ENCODE results near the gene DICER1.

The DICER1 gene

DNA sequence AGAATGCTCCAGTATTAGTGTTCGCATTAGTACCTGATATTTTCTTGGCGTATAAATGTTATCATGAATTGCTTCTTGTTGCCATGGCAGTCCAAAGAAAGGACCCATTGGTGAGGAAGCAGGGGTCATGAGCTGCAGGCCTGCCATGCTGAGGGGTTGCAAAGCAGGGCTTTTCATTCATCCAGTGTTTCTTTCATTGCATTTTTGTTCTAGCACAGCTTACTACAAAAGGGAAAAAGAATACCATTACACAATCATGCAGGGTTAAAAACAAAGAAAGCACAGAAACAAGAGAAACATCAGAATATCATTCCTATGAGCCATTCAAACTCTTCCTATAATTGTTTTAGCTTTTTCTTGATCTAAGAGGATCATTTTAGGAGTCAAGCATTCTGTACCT is 24.0 kb downstream of the DICER1 start:
- no peaks in the 10 kb centered on the region for H3K36me3 ChIP-seq (ENCODE audit: insufficient read depth, low read length)
- H3K9ac ChIP-seq (ENCODE audit: low read depth, low read length): no peak overlapping the region
- peaks cover 8% of the 10 kb centered on the region; the same call in 1 of the 2 replicates for H3K4me1 ChIP-seq (ENCODE audit: insufficient read depth, low read length)
- no peaks in the 10 kb centered on the region for H3K9me3 ChIP-seq (ENCODE audit: control insufficient read depth, insufficient read depth, low read length)

GRCh38 chr14:95132760-95133159 is 24.6 kb downstream of the DICER1 start:
- Histone ChIP-seq H3K4me1 (ENCODE audit: insufficient read depth, low read length) (peaks cover 3% of the 10 kb centered on the region; the same call in 1 of the 2 replicates), H3K9me3 (ENCODE audit: control insufficient read depth, insufficient read depth, low read length) (no peaks in the 10 kb centered on the region), H3K9ac (ENCODE audit: low read depth, low read length) (no peak overlapping the region), H3K36me3 (ENCODE audit: insufficient read depth, low read length) (no peaks in the 10 kb centered on the region)

DNA sequence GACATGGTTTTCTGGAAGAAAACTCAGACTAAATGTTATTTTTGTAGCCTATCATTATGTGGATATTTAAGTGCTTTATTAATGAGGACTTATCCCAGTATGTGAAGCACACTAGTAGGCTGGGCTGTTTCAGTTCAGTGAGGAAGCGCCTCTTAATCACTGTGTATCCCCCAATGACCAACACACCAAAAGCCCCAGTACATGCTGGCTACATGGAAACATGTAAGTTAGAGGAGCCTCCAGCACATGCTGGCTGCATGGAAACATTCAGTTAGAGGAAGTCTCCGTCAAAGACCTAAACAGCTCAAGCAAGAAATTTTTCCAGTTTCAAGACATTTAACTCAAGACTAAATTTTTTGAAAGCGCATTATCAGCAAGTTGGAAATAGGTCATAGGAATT is 26.8 kb downstream of the DICER1 start:
- Histone ChIP-seq H3K4me1 (ENCODE audit: insufficient read depth, low read length) (peaks cover 5% of the 10 kb centered on the region; the same call in 1 of the 2 replicates), H3K9me3 (ENCODE audit: control insufficient read depth, insufficient read depth, low read length) (no peaks in the 10 kb centered on the region), H3K36me3 (ENCODE audit: insufficient read depth, low read length) (0 out of 2 replicates have a peak, but pooled peaks cover 2% of the 10 kb centered on the region), H3K9ac (ENCODE audit: low read depth, low read length) (no peak overlapping the region)

GRCh38 chr14:95128140-95128539 is 29.2 kb downstream of the DICER1 start:
- Histone ChIP-seq H3K9ac (ENCODE audit: low read depth, low read length) (no peak overlapping the region), H3K4me1 (ENCODE audit: insufficient read depth, low read length) (peaks cover 5% of the 10 kb centered on the region; the same call in 1 of the 2 replicates), H3K36me3 (ENCODE audit: insufficient read depth, low read length) (peaks cover 10% of the 10 kb centered on the region), H3K9me3 (ENCODE audit: control insufficient read depth, insufficient read depth, low read length) (no peaks in the 10 kb centered on the region)

DNA sequence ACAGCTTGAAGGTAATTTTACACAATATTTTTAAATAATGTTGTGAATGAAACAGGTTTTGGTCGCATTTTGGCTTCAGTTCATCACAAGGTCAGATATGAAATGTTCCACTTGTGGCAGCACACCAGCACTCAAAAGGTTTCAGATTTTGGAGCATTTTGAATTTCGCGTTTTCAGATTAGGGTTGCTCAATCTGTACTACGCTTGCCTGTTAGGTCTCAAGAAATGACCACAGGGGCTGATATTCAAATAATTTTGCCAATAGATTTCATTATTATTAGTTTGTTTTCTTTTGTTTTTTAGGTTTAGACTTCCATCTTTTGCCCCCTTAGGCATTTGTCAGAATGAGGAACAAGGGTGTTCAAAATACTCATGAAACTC is 29.8 kb downstream of the DICER1 start:
- H3K9ac ChIP-seq (ENCODE audit: low read depth, low read length): no peak overlapping the region
- peaks cover 10% of the 10 kb centered on the region for H3K36me3 ChIP-seq (ENCODE audit: insufficient read depth, low read length)
- no peaks in the 10 kb centered on the region for H3K9me3 ChIP-seq (ENCODE audit: control insufficient read depth, insufficient read depth, low read length)
- H3K4me1 ChIP-seq (ENCODE audit: insufficient read depth, low read length): peaks cover 5% of the 10 kb centered on the region; the same call in 1 of the 2 replicates

GRCh38 chr14:95126906-95127530 is 30.3 kb downstream of the DICER1 start:
- Histone ChIP-seq H3K4me1 (ENCODE audit: insufficient read depth, low read length) (peaks cover 5% of the 10 kb centered on the region; the same call in 1 of the 2 replicates), H3K36me3 (ENCODE audit: insufficient read depth, low read length) (peaks cover 10% of the 10 kb centered on the region), H3K9ac (ENCODE audit: low read depth, low read length) (no peak overlapping the region), H3K9me3 (ENCODE audit: control insufficient read depth, insufficient read depth, low read length) (no peaks in the 10 kb centered on the region)

DNA sequence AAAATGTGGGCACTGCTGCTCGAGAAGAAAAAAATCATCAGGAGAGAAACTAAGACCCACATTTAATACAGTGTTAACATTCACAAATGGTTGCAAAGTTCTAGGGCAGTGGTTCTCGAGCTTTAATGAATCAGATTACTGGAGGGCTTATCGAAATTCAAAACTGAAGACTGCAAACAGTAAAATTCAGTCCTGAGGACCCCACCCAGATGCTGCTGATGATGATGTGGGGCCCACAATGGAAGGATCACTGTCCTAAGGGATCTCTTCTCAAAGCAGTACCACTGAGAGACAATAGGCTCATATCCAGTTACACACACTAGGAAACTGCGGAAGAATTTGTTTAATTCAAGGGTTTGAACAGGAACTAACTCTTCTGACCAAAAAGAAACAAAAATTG is 31.4 kb downstream of the DICER1 start:
- Histone ChIP-seq H3K9me3 (ENCODE audit: control insufficient read depth, insufficient read depth, low read length) (no peaks in the 10 kb centered on the region), H3K36me3 (ENCODE audit: insufficient read depth, low read length) (peaks cover 10% of the 10 kb centered on the region), H3K4me1 (ENCODE audit: insufficient read depth, low read length) (peaks cover 5% of the 10 kb centered on the region; the same call in 1 of the 2 replicates), H3K9ac (ENCODE audit: low read depth, low read length) (no peak overlapping the region)

GRCh38 chr14:95125221-95125620 is 32.1 kb downstream of the DICER1 start:
- Histone ChIP-seq H3K36me3 (ENCODE audit: insufficient read depth, low read length) (peaks cover 10% of the 10 kb centered on the region), H3K4me1 (ENCODE audit: insufficient read depth, low read length) (peaks cover 5% of the 10 kb centered on the region; the same call in 1 of the 2 replicates), H3K9me3 (ENCODE audit: control insufficient read depth, insufficient read depth, low read length) (no peaks in the 10 kb centered on the region), H3K9ac (ENCODE audit: low read depth, low read length) (no peak overlapping the region)

DNA sequence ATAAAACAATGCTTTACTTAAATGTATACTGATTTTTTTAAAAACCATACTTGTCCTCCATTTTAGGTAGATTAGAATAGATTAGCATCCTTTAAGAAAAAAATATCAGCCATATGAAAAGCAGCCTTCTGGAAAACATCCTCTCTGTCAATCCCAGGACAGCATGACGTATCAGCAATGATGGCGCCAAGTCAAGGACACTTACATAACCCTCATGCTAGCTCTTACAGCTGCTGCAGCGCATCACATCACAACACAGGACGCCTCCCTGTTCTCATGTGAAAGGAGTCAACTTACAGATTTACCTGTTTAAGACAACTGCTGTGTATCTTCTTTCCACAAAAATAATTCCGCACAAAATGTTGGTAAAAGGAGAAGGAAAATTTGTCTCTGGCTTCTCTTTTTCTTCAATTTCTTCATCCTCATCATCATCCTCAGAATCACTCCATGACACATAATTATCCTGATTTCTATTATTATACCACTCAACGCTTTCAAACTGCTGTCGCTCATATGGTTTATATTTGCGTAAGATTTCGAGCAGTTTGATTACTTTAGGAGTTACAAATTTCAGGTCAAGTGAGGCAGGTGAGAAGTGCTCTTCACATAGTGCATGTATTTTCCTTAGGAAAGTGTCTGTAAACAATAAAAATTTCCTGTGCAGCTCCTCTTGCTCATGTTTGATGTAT is 33.3 kb downstream of the DICER1 start:
- peaks cover 5% of the 10 kb centered on the region; the same call in 1 of the 2 replicates for H3K4me1 ChIP-seq (ENCODE audit: insufficient read depth, low read length)

DNA sequence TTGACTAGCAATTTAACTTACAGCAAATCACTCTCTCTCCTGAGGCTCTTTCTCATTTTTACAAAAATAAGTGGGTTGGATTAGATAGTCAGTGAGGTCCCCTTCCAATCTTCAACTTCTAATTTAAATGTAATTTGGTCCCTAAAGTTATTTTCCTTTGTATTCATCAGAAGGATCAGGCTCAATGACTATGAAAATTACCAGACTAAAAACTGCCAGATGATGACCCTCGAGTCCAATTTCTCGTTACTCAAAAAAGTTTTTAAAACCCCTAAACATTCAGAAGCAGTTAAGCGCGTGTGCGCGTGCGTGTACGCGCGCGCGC is 34.7 kb downstream of the DICER1 start:
- Histone ChIP-seq H3K36me3 (ENCODE audit: insufficient read depth, low read length) (peaks cover 10% of the 10 kb centered on the region), H3K4me1 (ENCODE audit: insufficient read depth, low read length) (peaks cover 9% of the 10 kb centered on the region; the same call in 1 of the 2 replicates)

More for the DNA sequence above, 33.3 kb downstream of the DICER1 start:
- Histone ChIP-seq H3K9ac (ENCODE audit: low read depth, low read length) (no peak overlapping the region), H3K36me3 (ENCODE audit: insufficient read depth, low read length) (peaks cover 10% of the 10 kb centered on the region), H3K9me3 (ENCODE audit: control insufficient read depth, insufficient read depth, low read length) (no peaks in the 10 kb centered on the region)

GRCh38 chr14:95121911-95122620 is 35.3 kb downstream of the DICER1 start:
- peaks cover 9% of the 10 kb centered on the region; the same call in 1 of the 2 replicates for H3K4me1 ChIP-seq (ENCODE audit: insufficient read depth, low read length)
- no peaks in the 10 kb centered on the region for H3K9me3 ChIP-seq (ENCODE audit: control insufficient read depth, insufficient read depth, low read length)
- H3K9ac ChIP-seq (ENCODE audit: low read depth, low read length): no peak overlapping the region
- H3K36me3 ChIP-seq (ENCODE audit: insufficient read depth, low read length): peaks cover 10% of the 10 kb centered on the region

More for the DNA sequence above, 34.7 kb downstream of the DICER1 start:
- Histone ChIP-seq H3K9ac (ENCODE audit: low read depth, low read length) (no peak overlapping the region), H3K9me3 (ENCODE audit: control insufficient read depth, insufficient read depth, low read length) (no peaks in the 10 kb centered on the region)

GRCh38 chr14:95119336-95119735 is 38.0 kb downstream of the DICER1 start:
- Histone ChIP-seq H3K9ac (ENCODE audit: low read depth, low read length) (no peak overlapping the region), H3K9me3 (ENCODE audit: control insufficient read depth, insufficient read depth, low read length) (no peaks in the 10 kb centered on the region), H3K4me1 (ENCODE audit: insufficient read depth, low read length) (peaks cover 4% of the 10 kb centered on the region; the same call in 1 of the 2 replicates), H3K36me3 (ENCODE audit: insufficient read depth, low read length) (peaks cover 5% of the 10 kb centered on the region)

DNA sequence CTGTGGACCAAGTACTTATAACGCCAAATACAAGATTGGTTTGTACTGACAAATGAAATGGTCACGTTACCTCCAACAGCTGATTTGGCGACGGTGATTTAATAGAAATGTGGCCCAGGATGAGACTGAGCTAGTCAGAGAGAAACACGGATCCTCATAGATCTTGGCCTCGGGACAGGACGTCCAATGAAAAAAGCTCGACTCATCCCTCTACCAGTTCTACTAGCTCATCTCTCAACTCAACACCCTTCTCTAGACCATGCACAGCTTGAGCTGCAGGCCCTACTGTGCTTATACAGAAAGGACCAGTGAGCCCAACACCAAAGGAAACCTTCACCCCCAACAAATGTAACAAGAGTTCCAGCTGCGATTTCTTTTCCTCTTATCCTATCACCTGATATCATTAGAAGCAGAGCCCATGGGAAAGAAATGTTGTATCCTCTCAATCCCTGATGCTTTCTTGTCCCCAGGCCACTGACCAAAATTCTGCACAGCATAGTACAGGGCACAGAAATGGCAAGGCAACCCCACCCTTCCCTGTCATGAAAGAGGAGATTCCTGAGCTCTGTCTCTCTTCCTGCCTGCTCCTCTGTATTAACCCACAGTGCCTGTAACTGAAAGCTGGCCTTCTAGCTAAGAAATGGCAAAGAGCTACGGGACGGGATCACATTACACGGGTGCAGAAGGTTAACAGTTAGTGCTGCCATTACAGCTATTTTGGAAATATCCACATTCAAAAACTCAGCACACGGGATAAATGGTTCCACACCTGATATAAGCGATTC is 39.2 kb downstream of the DICER1 start:
- Histone ChIP-seq H3K9me3 (ENCODE audit: control insufficient read depth, insufficient read depth, low read length) (no peaks in the 10 kb centered on the region), H3K36me3 (ENCODE audit: insufficient read depth, low read length) (no peaks in the 10 kb centered on the region), H3K4me1 (ENCODE audit: insufficient read depth, low read length) (peaks cover 4% of the 10 kb centered on the region; the same call in 1 of the 2 replicates), H3K9ac (ENCODE audit: low read depth, low read length) (no peak overlapping the region)

GRCh38 chr14:95113476-95113875 is 43.9 kb downstream of the DICER1 start:
- no peak overlapping the region for H3K9ac ChIP-seq (ENCODE audit: low read depth, low read length)
- no peaks in the 10 kb centered on the region for H3K9me3 ChIP-seq (ENCODE audit: control insufficient read depth, insufficient read depth, low read length)
- no peaks in the 10 kb centered on the region; the same call in 1 of the 2 replicates for H3K36me3 ChIP-seq (ENCODE audit: insufficient read depth, low read length)
- peaks cover 4% of the 10 kb centered on the region; the same call in 1 of the 2 replicates for H3K4me1 ChIP-seq (ENCODE audit: insufficient read depth, low read length)

Data from ES-I3 (cell line).